ENCODE data around the gene ANKRD40.

ANKRD40 gene

DNA sequence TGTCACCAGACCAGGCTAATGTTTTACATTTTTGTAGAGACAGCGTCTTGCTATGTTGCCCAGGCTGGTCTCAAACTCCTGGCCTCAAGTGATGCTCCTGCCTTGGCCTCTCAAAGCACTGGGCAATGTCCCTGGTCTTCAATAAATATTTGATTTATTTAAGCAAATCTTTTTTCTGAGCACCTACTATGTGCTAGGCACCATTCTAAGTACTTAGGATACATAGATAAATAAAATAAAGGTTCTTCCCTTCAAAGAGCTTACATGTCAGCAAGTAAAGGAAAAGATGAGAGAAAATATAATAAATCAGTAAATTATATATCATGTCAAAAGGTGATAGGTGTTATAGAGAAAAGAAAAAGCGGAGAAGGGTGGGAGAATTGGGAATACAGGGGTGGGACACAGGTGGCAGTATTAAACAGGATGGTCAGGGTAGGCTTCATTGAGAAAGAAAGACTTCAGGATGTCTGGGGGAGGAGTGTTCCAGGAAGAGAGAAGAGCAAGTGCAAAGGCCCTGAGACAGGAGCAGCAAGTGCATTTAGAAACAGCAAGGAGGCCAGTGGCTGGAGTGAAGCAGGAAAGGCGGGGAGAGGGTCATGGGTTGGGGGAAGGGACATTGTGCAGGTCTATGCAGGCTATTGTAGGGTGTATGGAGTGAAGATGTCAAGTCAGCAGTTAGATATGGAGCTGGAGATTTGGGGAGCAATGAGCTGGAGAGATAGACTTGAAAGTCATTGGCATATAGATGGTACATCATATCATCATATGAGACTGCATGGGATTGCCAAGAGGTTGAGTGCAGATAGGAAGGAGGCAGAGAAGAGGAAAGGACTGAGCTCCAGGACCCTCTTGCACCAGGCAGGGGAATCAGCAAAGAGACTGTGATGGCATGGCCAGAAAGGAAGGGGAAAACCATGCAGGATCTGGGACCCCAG, 61.7 kb downstream of the ANKRD40 start:
- DNase-seq (ENCODE audit: low read depth): no peak
